Left lung (tissue), 14 donors: Measurements from ENCODE around the gene ZNF462. TPM values are rescaled to one million over a fixed set of nuclear protein-coding genes. Genes with fewer than 3 reads are reported as not detected.
A peak's percentile ranks its signal among the peaks of the same experiment; 100 is the strongest.

Experiments
- ATAC-seq: fragments of 200-7000 bp; cut with Tn5 transposase; one replicate; pipeline ENCODE4 v1.9.1; 2020; ENCODE audit warnings: moderate library complexity
- DNase-seq, 4 donors: peaks; one replicate each; pipeline ENCODE4 v3.0.0-alpha.2; 2013 to 2020
- H3K27ac ChIP-seq, 2 donors: fragments of 200-600 bp; sonication (generic) in 1 of 2; one replicate each; pipeline versions ENCODE4 v1.5.0 to v1.8.0; 2020 to 2021
- H3K27me3 ChIP-seq, 2 donors: fragments of 200-600 bp; sonication (generic) in 1 of 2; one replicate each; pipeline versions ENCODE4 v1.5.0 to v1.8.0; 2020 to 2021
- H3K36me3 ChIP-seq, 2 donors: fragments of 200-600 bp; sonication (generic) in 1 of 2; one replicate each; pipeline versions ENCODE4 v1.5.0 to v1.8.0; 2020 to 2021
- H3K4me1 ChIP-seq, 2 donors: fragments of 200-600 bp; one replicate each; pipeline ENCODE4 v1.8.0; 2021
- H3K4me3 ChIP-seq, 2 donors: fragments of 200-600 bp; sonication (generic) in 1 of 2; one replicate each; pipeline versions ENCODE4 v1.5.0 to v1.8.0; 2020 to 2021; ENCODE audit warnings: mild to moderate bottlenecking in 1 of 2
- H3K9me3 ChIP-seq, 2 donors: fragments of 200-600 bp; sonication (generic) in 1 of 2; one replicate each; pipeline versions ENCODE4 v1.5.0 to v1.8.0; 2020 to 2021
- CTCF ChIP-seq, 2 donors: fragments of 200-600 bp; sonication (generic) in 1 of 2; IDR thresholded peaks; one replicate each; pipeline versions ENCODE4 v1.5.0 to v1.8.0; 2021; ENCODE audit warnings: antibody characterized with exemption in 2 of 2
- intact Hi-C, 2 donors: fragments of 100-400 bp; cut with DNase I; formaldehyde crosslinking; loops; one replicate each; pipeline versions ENCODE4 v1.11.2 to v1.14.2; 2022
- long read RNA-seq, 12 donors: library from polyadenylated mRNA in 2 of 12; unstranded in 2 of 12; transcript quantifications; one replicate each; pipeline ENCODE4 v2.0.0 and lab custom pipeline, GENCODE V29; 2019 to 2026
- polyA plus RNA-seq, 6 donors: library from polyadenylated mRNA; unstranded; fragments of 120-200 nt; gene quantifications; one replicate each; pipeline ENCODE4 v1.2.1, GENCODE V29; 2013; ENCODE audit not compliant: insufficient read length in 6 of 6
- total RNA-seq, 2 donors: library from RNA; stranded (reverse); fragmentation: NEBNext Ultra II Directional; extraction: Animal tissue kit (Norgen Biotek cat#: 25700); gene quantifications; one replicate each; pipeline ENCODE4 v1.2.1, GENCODE V29; 2021
- donor health status: DM: no; HTN: yes; CAD: no.
- donor health status: DM: no; HTN: no; CAD: no.

The ZNF462 gene
- total RNA-seq (10 to 100 TPM; 30.3 to 41.4 TPM), polyA plus RNA-seq (10 to 100 TPM; 26.9 to 35.0 (median 30.8) TPM)
- long read RNA-seq, donor 1, partial matches to known transcripts, result 11 of 13 reads
- long read RNA-seq, donor 1, other reads (novel, unspliced or antisense), result 0 of 13 reads
- long read RNA-seq, donor 2, partial matches to known transcripts, result 6 of 9 reads
- long read RNA-seq, donor 2, other reads (novel, unspliced or antisense), result 0 of 9 reads
- long read RNA-seq, donor 3, result 0 reads
- long read RNA-seq, donor 4, partial matches to known transcripts, result 0 of 2 reads
- long read RNA-seq, donor 4, other reads (novel, unspliced or antisense), result 2 of 2 reads
- long read RNA-seq, donor 5, partial matches to known transcripts, result 8 of 8 reads
- long read RNA-seq, donor 5, other reads (novel, unspliced or antisense), result 0 of 8 reads
- long read RNA-seq, donor 6, partial matches to known transcripts, result 0 of 3 reads
- long read RNA-seq, donor 6, other reads (novel, unspliced or antisense), result 0 of 3 reads
- long read RNA-seq, donor 7, result 0 reads
- long read RNA-seq, donor 8, partial matches to known transcripts, result 9 of 9 reads
- long read RNA-seq, donor 8, other reads (novel, unspliced or antisense), result 0 of 9 reads
- long read RNA-seq, donor 9, result 0 reads
- long read RNA-seq, donor 10, partial matches to known transcripts, result 0 of 1 reads
- long read RNA-seq, donor 10, other reads (novel, unspliced or antisense), result 1 of 1 reads
- long read RNA-seq, donor 11, partial matches to known transcripts, result 11 of 11 reads
- long read RNA-seq, donor 11, other reads (novel, unspliced or antisense), result 0 of 11 reads
- long read RNA-seq, donor 12, partial matches to known transcripts, result 0 of 1 reads
- long read RNA-seq, donor 12, other reads (novel, unspliced or antisense), result 0 of 1 reads

GRCh38 chr9:106862821-106863720 is at the start of gene ZNF462:
ZNF462 (plus strand) TSS chr9:106863166; CDS start chr9:106923384, 60,218 bp downstream.
- peak; percentile 21 for ATAC-seq
- Histone ChIP-seq H3K4me1 (peaks cover 4 to 5% of the 10 kb centered on the region in 2 donors), H3K9me3 (no peaks in the 10 kb centered on the region), H3K27me3 (peaks cover 0 to 68% of the 10 kb centered on the region in 2 donors), H3K36me3 (no peaks in the 10 kb centered on the region), H3K27ac (peak within 1 kb of the TSS; percentile 80 to 91), H3K4me3 (peak within 1 kb of the TSS; percentile 60 to 61)
- intact Hi-C loops, result no loop called here
- peak in 3 of 4 donors; percentile 65 to 78 (median 78) for DNase-seq
- TF ChIP-seq CTCF (IDR thresholded peaks at IDR 0.05), result no peak

GRCh38 chr9:106816524-106816923 is 46.4 kb upstream of the ZNF462 start:
- Histone ChIP-seq H3K36me3 (no peaks in the 10 kb centered on the region), H3K4me3 (peak overlapping the region in 1 of 2 donors; percentile 0), H3K4me1 (no peaks in the 10 kb centered on the region), H3K27me3 (no peaks in the 10 kb centered on the region), H3K27ac (no peak overlapping the region), H3K9me3 (peaks cover 0 to 6% of the 10 kb centered on the region in 2 donors)
- no peak for ATAC-seq
- no peak for TF ChIP-seq CTCF (IDR thresholded peaks at IDR 0.05)
- intact Hi-C loops, result no loop called here
- DNase-seq, result no peak

- peaks cover 0 to 6% of the 10 kb centered on the region in 2 donors for H3K9me3 ChIP-seq
- DNase-seq (peak in 1 of 4 donors; percentile 8), ATAC-seq (no peak)
- TF ChIP-seq CTCF (IDR thresholded peaks at IDR 0.05), result no peak
- intact Hi-C loops, result no loop called here
- no peaks in the 10 kb centered on the region for H3K27me3 ChIP-seq
- no peaks in the 10 kb centered on the region for H3K36me3 ChIP-seq
- no peaks in the 10 kb centered on the region for H3K4me1 ChIP-seq
- no peak overlapping the region for H3K4me3 ChIP-seq
- H3K27ac ChIP-seq, result no peak overlapping the region
These were observed 44.9 kb upstream of the ZNF462 start for GRCh38 chr9:106818034-106818433.

- no peaks in the 10 kb centered on the region for H3K36me3 ChIP-seq
- H3K27me3 ChIP-seq, result no peaks in the 10 kb centered on the region
- no peak for TF ChIP-seq CTCF (IDR thresholded peaks at IDR 0.05)
- H3K9me3 ChIP-seq, result no peaks in the 10 kb centered on the region
- ATAC-seq (no peak), DNase-seq (no peak)
- no peak overlapping the region for H3K4me3 ChIP-seq
- no peaks in the 10 kb centered on the region for H3K4me1 ChIP-seq
- H3K27ac ChIP-seq, result no peak overlapping the region
- intact Hi-C loops, result no loop called here
These were observed 42.1 kb upstream of the ZNF462 start for GRCh38 chr9:106820866-106821265.
